Fibroblast of mammary gland (primary cell): Measurements from ENCODE around the gene OR7D2.
A peak's percentile ranks its signal among the peaks of the same experiment; 100 is the strongest.
"Not testable (repeated sequence)": the region's sequence is repeated elsewhere in the genome, so short reads cannot be mapped to it uniquely, and the experiment has no call there.

ENCODE experiments used
- DNase-seq: peaks from one replicate; pipeline ENCODE4 v3.0.0-alpha.2; 2010; ENCODE audit warnings: low read depth
- H3K4me3 ChIP-seq: 2 replicates; pipeline ENCODE4 v1.5.1; 2011; ENCODE audit warnings: low read depth, mild to moderate bottlenecking, low read length, moderate library complexity; ENCODE audit not compliant: control insufficient read depth
- TF ChIP-seq, protein P1 (sequence below): conservative IDR thresholded peaks from 2 replicates; pipeline ENCODE4 v1.5.1; 2011; ENCODE audit warnings: low read depth, low read length, inconsistent platforms; ENCODE audit not compliant: control insufficient read depth, insufficient read depth

OR7D2 gene

DNA sequence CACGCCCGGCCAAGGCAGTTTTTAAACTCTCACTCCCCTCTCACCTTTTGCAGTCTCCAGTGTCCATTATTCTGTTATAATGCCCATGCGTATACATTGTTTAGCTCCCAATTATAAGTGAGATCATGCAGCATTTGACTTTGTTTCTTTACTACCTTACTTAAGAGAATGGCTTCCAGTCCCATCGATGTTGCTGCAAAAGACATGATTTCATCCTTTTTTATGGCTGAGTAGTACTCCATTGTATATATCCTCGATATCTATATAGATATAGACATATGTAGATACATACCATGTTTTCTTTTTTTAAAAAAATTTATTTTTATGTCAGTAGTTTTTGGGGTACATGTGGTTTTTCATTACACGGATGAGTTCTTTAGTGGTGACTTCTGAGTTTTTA lies 8.4 kb downstream of the OR7D2 start:
- H3K4me3 ChIP-seq, result no peak overlapping the region
- no peak for DNase-seq
- TF ChIP-seq, protein P1, sequence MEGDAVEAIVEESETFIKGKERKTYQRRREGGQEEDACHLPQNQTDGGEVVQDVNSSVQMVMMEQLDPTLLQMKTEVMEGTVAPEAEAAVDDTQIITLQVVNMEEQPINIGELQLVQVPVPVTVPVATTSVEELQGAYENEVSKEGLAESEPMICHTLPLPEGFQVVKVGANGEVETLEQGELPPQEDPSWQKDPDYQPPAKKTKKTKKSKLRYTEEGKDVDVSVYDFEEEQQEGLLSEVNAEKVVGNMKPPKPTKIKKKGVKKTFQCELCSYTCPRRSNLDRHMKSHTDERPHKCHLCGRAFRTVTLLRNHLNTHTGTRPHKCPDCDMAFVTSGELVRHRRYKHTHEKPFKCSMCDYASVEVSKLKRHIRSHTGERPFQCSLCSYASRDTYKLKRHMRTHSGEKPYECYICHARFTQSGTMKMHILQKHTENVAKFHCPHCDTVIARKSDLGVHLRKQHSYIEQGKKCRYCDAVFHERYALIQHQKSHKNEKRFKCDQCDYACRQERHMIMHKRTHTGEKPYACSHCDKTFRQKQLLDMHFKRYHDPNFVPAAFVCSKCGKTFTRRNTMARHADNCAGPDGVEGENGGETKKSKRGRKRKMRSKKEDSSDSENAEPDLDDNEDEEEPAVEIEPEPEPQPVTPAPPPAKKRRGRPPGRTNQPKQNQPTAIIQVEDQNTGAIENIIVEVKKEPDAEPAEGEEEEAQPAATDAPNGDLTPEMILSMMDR, result no peak

DNA sequence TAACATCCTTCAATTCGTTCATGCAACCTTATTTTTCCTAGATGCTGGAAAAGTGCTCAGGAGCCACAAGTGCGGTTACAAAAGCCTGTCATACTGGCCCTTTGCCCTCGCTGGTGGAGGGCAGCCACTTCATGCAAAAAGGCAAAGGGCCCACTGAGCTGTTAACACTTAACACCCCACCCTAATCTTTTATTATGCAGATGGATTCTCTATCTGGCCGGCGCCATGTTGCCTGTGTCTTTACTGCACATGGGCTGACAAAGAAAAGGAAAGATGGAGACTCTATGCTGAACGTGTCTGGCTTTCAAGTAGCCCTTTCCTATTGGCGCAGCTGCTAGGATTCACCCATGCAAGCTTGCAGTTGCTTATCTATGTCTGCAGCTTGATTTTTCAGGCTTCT lies 10.8 kb downstream of the OR7D2 start:
- TF ChIP-seq, protein P1, result no peak
- no peak for DNase-seq
- no peak overlapping the region for H3K4me3 ChIP-seq

DNA sequence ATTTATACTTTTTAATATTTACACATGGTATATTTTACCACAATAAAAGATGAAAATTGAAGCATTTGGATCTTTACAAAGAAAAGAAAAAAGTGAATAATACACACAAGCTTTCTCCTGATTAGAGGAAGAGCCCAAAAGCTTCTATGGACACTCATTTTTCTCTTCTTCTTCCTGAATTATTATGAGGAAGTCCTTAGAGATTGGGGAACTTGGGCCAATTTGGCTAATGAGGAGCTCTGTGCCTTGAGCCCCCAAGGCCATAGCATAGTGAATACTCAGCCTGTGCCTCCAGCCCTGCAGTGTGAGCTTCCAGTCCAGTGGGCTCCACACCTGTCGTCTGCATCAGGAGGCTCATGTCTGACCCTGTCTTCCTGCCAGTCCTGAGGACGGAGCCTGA lies 19.3 kb downstream of the OR7D2 start:
- not testable (repeated sequence) for H3K4me3 ChIP-seq, DNase-seq

DNA sequence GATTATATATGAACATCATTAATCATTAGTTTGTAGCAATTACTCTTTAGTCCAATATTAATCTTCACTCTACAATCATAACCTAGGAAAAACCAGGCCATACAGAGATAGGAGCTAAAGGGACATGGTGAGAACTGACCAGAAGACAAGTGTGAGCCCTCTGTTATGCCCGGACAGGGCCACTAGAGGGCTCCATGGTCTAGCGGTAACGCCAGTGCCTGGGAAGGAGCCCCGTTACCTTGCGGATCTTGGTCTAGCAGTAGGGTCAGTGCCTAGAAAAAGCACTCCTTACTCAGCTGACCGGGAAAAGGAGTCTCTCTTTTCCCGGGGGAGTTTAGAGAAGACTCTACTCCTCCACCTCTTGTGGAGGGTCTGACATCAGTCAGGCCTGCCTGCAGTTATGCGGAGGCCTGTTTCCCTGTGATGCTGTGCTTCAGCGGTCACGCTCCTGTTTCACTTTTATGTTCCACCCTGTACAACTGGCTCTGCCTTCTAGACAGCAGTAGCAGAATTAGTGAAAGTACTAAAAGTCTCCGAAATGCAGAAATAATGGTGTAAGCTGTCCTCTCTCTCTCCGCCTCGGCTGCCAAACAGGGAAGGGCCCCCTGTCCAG lies 26.8 kb downstream of the OR7D2 start:
- H3K4me3 ChIP-seq, result peak overlapping the region; percentile 15
- DNase-seq, result peak; percentile 62
- TF ChIP-seq, protein P1, result peak; percentile 82

DNA sequence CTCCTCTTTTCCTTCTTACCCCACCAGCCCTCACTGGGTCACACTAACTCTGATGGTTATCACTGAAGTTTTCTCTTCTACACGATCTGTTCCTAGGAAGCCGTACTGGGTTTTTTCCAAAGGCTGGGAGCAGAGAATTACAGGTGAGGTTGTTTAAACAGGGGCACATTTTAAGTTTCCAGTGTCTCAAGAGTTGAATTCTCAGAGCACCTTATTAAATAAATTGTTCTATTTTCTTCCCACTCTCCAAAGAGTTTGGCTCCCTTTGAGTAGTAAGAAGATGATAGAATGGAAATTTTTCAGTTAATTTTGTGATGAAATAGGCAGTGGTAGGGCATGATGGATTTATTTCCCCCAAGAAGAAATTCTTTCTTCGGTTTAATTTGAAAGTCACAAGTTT lies 40.7 kb downstream of the OR7D2 start, which contains the start of gene OR7D4:
Gene OR7D4, minus strand, starts transcription at position 101 of the 400 bp plus-strand sequence. CDS start 4,752 bp downstream, outside the sequence.
- H3K4me3 ChIP-seq, result no peak within 1 kb of the TSS
- DNase-seq, result no peak
- TF ChIP-seq, protein P1, result no peak
